GM19468 (cell line): ENCODE data around the gene CASZ1.

Experiments
- ATAC-seq: cut with Tn5 transposase; IDR thresholded peaks from one replicate; pipeline ENCODE4 v1.9.1; 2021; ENCODE audit warnings: mild to moderate bottlenecking, moderate library complexity, moderate number of reproducible peaks; ENCODE audit not compliant: unreplicated experiment; ENCODE audit errors: extremely low read depth

Gene CASZ1

DNA sequence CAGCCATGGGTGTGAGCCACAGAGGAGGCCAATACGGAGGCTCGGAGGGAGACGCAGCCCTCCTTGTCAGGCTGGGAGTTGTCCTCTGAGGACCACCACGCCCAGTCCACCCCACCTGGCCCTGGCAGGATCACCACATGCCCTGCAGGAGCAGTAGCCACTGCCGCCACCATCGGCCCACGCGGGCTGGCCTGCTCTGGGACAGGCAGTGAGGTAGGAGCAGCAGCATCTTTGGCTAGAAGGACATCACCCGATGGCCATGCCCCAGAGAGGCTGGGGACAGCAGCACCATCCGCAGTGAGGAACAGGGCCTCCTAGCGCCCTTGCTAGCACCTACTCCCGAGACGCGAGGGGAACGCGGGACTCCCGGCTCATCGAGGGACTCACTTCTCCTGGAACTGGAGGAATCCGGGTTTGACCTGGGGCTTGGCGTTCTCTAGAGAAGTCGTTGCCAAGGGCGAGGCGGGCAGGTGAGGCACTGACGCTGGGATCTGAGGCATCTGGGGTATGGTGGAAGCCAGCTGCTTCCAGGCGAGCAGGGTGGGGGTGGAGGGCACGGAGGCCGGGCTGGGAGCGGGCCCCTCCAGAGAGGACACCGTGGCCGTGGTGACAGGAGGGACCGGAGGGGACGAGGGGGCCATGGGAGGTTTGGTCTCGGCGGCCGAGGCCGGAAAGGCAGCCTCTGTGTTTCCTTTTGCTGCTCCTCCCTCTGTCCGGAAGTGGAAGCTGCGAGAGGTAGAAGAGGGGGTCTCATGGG is 148.9 kb downstream of the CASZ1 start:
- no peak for ATAC-seq

DNA sequence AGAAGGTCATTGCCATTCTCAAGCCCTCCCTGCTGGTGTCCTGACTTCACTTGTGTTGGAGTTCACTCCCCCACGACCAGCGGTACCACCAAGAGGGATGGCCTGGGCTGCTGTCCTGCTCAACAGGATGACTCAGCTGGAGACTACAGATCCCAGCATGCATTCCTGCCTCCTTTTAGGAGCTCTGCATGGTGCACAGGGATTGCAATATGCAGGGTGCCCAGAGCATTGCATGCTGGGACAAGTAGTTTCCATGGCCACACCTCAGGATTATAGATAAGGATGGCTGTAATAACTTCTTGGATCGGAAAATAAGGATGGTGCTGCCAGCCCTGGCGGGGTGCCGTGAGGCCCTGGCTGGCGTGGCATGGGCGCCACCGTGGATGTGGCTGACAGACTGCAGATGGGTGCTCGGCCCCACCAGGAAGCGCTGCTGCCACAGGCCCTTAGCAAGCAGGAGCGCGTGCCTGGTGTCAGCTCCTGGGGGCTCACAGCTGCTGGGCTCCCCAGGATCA is 150.0 kb downstream of the CASZ1 start:
- no peak for ATAC-seq

DNA sequence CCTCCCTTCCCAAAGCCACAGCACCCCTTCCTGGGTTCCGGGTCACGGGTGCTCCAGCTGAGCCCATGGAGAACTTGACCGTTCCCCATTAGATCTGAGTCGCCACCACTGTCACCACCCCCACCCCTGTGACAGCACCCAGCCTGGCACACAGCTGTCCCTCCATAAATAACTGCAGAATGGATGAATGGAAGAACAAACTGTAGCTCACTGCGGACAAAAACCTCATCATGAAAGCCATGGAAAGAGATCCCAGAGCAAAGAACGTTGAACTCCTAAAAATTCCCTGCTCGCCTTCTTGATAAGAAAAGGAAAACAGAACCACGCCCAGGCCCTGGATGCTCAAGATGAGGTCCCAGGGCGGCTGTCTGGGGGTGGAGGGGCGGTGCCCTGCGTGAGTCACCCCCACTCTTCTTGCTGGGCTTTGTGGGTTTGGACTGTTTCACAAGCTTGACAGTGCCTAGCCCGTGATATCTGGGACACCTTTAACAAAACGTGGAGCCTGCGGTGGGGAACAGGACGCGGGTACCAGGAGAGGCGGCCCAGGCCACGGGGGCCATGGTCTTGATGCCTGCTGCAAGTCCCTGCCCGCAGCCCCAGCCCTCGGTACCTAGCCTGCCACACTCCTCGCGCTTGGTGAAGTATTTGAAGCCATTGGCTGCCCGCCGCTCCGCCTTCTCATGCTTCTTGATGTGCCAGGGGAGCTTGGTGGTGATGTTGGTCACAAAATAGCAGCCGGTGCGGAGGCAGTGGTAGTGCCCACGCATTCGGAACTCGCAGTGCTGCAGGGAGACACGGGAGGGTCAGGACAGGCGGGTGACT is 151.9 kb downstream of the CASZ1 start:
- ATAC-seq: no peak

DNA sequence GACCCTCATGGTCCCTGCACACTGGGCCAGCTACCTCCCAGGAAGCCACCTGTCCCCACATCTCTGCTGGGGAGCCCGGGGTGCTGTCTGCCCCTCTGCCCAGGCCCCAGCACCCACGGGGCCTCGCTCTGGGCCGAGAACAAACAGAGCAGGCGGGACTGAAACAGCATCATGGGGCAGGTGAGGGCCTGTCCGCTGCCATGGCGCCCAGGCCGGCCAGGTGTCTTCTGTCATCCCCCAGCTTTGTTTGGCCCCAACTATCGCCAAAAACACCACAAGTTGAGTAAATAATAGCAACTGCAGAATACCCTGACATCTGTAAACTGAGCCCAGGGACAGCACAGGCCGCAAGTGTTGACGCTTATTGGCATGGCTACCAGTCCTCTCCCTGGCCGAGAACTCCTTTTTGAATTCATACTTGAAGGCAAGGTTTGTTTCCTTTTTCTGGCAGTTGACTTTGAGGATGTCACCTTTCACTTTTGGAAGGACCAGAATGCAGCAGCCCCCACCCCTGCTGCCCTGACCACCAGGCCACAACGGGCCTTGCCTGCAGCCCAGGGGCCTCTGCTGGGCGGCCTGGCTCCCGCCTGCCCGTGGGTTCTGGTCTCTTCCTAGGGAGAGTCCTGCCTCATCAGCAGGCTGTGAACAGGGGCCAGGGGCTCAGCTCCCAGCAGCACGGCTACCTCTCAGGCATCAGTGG is 152.7 kb downstream of the CASZ1 start:
- no peak for ATAC-seq

DNA sequence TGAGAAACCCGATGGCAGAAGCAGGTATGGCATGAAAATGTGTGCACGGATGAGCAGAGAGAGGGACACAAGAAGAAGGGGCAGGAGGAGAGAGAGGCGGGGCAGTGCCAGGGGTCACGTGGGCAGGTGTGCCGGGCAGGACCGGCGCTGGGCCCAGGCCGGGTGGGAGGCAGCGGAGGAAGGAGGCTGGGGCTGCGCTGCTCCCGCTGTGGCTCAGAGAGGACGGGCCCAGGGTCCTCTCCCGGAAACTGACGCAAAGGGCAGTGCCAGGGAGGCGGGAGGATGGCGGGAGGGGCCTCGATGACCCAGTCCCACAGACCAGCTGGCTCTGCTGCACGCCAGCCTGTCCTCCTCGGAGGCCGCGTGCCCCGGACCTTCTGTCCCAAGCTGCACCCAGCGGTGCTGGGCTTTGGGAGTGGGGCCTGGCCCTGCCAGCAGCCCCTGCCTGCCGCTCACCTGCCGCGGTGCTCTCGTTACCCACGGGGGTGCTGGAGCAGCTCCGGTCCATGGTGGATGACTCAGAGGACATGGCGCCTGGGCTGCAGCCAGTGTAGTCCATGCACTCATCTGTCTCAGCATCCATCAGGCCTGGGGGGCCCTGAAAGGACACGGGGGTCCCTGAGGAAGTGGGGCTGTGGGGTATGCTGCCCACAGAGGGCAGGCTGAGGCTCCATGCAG is 153.9 kb downstream of the CASZ1 start:
- ATAC-seq: no peak

DNA sequence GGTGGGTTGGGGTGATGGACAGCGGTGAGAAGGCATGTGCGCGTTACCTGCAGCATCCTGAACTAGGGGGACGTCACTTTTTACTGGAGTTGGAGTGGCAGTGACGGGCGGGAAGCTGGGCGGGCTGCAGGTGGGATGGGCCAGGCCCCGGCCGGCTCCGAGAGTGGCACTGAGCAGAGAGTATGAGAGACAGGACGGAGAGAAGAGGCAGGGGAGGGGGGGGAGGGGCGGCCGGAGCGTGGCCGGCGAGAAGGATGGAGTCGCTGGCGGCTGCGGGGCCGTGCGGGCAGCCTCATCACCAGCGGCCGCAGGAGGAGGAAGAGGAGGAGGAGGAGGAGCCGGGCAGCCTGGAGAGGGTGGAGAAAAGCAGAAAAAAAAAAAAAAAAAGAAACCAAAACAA is 154.5 kb downstream of the CASZ1 start:
- no peak for ATAC-seq

DNA sequence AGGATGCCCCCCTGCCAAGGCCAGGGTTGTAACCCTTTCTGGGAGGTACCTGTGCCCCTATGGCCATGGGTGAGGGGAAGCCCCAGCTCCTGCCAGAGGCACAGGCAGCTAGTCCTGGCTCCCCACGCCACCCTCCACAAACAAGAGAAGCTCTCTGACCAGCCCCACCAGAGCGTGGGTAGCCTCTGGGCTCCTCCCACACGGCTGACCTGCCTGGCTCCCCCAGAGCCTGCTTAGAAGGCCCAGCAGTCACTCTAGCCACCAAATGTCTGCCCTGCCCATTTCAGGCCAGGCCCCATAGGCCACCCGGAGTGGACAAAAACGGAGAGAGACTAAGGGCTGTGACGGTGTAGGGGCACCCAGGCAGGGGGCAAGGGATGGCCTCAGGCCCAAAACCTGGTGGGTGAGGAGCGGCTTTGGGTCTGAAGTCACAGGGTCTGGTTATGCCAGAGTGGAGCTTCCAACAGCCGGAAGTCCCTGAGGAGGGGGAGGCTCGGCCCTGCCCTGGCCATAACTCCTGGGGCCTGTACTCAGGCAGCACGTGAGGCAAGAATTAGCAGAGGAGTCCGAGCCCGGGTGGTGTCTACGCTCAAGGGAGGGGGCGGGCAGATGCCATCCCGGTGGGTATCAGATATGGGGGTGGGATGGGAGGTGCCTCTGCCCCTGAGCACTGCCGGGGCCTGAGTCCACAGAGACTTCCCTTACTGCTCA is 155.4 kb downstream of the CASZ1 start:
- no peak for ATAC-seq

DNA sequence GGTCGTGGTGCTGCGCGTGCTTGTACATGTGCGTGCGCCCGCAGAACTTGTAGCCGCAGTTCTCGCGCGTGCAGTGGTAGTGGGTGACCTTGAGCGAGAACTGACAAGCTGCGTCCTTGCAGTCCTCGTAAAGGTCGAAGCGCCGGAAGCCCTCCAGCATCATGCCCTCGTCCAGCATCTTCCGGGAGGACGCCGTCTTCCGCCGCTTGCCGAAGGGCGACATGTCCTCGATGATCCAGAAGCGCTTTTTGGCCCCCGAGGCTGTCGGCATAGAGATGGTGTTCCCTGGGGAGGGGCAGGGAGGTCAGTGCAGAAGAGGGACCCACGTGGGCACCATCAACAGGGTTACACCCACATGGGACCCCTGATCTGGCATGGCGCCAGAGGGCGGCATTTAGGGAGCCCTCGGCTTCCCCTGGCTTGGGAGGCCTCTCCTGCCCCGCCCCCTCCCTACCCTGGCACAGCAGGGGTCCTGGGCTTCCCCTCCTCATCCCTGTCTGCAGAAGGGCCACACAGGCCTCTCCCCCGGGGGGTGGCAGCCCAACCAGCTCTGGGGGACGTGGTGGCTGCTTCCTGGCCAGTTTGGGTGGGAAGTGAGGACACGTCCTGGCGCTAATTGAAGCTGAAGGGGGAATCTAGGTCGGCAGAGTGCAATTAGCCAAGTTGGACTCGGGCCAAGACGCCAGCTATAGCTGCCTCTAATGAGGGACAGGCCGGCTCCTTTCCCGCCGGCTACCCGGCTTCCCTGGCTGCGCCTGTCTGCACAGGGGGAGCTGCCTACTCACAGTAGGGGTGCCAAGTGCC is 156.5 kb downstream of the CASZ1 start:
- no peak for ATAC-seq

DNA sequence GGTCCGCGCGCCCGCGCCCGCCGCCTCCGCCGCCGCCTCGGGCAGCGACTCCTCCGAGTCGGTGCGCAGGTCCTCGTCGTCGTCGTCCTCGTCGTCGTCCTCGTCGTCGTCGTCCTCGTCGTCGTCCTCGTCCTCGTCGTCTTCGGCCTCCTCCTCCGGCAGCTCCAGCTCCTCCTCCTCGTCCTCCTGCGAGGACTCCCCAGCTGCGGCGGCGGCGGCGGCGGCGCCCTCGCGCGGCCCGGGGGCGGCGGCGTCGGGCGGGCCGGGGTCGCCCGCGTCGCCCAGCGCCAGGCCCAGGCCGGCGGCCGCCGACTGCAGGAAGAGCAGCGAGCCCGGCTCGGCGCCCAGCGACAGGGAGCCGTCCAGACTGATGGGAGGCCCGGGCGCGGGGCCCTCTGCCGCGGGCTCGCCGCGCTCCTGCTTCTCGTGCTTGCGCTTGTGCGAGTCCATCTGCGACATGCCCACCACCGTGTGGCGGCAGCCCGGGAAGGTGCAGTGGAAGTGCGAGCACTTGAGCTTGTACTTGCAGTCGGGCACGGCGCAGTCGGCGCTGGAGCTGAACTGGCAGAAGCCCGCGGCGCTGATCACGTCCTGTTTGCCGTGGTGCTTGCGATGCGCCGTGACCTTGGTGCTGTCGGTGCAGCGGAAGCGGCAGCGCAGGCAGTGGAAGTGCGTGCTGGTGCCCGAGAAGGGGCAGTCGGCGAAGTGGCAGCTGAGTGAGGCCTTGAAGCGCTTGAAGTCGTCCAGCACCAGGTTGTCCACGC is 157.3 kb downstream of the CASZ1 start:
- ATAC-seq: no peak

DNA sequence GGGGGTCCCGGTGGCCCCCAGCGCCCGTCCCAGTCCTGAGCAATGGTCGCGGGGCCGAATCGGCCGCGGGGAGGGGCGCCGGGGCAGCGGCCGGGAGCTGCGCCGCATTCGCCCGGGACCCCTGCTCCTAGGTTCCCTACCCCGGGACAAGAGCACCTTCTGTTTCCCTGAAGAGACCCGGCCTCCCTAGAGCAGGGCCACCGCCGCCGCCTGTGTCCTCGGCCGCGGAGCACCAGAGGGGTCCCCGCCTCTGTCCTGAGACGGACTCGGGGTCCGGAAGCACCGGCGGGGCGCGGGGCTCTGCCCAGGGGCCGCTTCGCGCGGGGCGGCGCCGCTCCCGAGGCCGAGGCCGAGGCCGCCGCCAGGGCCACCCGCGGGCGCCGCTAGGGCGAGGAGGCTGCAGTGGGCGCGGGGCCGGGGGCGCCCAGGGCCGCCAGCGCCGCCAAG is 157.9 kb downstream of the CASZ1 start:
- no peak for ATAC-seq

DNA sequence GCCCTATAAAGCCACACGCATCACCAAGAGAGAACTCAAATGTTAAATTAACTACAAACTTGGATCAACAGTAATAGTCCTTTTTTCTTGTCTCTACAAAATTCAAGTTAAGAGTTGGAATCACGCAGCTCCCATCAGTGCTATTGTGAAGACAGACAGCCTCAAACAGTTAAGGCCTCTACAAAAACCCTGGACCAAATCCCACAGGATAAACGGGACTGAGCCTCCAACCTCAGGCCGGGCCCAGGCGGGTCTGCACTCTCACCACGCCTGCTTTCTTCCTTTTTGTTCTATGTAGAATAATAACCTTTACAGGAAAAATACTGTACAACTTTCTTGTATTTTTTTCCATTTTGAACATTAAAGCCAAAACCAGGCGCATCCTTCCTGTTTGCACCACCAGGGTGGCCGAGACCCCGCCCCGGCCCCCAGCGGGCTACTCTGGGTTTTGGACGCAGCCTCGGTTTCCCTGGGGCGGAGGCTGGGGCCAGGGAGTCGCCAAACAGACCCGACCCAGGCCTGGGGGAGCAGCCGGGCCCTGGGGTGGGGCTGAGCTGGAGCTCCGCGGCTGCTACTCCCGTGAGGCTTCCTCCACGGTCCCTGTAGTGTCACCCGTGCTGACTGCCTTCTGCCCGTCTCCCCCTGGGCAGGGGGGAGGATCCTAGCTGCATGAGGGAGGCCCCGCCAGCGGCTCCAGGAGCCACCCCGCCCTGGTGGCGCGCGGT is 158.4 kb downstream of the CASZ1 start:
- ATAC-seq: no peak

DNA sequence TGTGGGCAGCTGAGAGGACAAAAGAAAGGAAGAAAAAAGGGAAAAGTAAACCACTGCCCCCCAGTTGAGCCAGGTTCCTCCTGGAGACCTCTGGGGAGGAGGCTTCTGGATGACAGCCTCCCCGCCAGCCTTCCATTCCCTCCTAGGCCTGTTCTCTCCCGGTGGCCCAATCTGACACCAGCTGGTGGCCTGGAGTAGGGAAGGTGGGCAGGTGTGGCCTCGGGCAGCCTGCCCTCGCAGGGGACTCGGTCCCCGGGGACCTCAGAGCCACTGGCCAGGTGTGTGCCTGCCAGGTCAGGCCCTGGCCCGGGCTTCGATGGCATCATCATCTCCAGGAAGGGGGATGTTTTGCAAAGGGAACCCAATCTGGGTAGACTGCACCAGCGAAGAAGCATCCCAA is 159.0 kb downstream of the CASZ1 start:
- ATAC-seq: no peak

DNA sequence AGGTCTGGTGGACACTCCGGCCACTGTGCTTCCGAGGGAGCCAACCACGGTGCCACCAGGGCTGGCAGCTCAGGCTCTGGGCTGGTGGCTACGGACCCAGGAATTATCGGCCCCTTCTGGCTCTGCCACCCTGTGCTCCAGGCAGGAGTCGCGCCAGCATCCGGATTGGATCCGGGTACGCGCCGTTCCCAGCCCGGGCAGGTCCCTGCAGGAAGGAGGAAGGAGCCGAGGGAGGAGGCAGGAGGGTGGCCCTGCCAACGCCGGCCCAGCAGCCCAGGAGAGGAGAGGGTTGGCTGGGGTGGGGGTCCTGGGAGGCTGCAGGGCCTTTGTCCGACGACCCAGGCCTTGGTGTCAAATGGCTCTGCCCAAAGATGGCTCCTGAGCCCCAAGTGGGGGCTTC is 160.5 kb downstream of the CASZ1 start:
- no peak for ATAC-seq

DNA sequence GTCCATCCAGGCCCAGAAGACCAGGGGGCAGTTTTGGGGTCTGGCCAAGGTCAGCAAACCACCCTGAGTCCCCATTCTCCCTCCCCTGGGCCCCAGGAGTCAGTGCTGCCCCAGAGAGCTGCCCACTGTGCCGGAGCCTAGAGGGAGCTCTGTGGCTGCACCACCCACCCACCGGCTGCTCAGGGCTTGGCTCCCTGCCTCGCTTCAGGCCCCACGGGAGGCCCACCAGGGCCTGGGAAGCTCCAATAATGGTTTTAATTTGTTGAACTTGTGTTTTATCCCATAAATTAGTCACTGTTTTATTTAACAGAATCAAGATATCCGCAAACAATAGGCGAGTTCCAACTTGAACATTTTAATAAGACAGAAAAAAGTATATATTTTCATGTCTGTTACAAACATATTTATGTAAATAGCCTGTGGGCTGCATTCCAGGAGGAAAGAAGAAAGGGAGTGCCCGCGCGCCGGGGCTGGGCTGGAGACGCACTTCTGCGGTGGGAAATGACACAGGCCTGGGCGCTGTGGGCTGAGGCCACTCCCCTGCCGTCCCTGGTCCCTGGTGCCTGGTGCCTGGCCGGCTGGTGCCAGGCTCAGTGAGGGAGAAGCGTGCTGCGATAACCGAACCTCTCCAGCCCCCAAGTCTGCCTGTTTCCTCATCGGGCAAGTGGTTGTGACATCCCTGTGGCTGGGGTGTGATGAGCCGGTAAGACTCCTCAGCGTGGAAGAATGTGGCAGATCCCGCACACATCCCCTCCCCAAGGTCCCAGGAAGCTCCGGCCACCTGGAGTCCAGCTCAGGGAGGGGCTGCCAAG is 161.2 kb downstream of the CASZ1 start:
- ATAC-seq: no peak

DNA sequence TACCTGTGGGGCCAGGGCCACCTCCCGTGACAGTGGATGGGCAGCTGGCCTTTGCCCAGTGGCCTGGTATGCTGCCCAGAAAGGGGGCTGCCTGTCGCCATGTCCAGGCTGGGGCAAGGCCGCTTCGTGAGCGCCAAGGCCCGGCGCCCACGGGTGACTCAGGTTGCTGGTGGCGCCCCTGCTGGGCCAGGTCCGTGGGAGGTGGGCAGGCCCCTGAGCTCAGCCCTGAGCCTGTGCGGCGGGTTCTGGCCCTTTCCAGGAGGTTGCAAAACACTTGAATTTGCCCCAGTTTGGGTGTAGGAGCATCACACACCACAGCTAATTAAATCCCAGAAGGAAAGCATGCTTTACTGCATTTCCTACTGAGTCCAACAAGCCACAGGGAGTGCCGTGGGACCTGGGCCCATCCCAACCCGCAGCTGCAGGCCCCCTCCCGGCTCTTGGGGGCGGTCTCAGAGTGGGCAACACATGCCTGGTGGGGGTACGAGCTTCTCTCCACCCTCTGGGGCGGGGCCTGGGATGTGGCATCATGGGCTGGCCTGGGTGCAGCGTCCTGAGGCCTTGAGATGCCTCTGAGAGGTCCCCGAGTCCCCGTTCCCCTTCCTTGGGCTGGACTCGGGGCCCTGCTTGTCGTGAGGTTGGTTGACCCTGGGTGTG is 161.9 kb downstream of the CASZ1 start:
- ATAC-seq: no peak

DNA sequence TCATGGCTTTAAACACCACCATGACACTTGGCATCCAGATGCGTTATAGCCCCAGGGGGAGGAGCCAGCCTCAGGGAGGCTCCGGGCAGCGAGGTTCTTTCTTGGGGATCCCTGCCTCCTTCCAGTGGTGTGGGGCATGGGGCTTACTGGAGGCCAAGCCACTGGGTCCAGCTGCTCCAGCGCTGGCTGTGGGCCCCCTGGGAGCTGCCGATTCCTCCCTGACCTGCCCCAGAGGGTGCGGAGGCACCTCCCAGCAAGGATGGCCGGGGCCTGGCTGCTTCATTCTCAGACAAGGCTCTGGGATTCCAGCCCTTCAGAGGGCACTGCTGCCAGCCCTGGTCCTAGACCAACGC is 162.4 kb downstream of the CASZ1 start:
- ATAC-seq: no peak
